Endothelial cell of umbilical vein (primary cell): ENCODE data around the gene IL1RL2.

Source experiments
- CTCF ChIP-seq, 2 donors: IDR thresholded peaks; 1 replicate in 1 of 2; 2 replicates in 1 of 2; pipeline ENCODE4 v1.5.1; 2011; ENCODE audit warnings: low read length in 2 of 2, mild to moderate bottlenecking in 2 of 2, moderate library complexity in 2 of 2, control low read depth in 1 of 2, inconsistent platforms in 1 of 2, low read depth in 1 of 2; ENCODE audit not compliant: insufficient read depth in 1 of 2; ENCODE audit errors: extremely low read depth in 1 of 2
- JUN ChIP-seq: IDR thresholded peaks from 2 replicates; pipeline ENCODE4 v1.6.1; 2011; ENCODE audit warnings: borderline replicate concordance, low read depth; ENCODE audit not compliant: insufficient read length, insufficient read depth
- POLR2AphosphoS5 ChIP-seq: IDR thresholded peaks from 2 replicates; pipeline ENCODE4 v1.6.1; 2012; ENCODE audit warnings: low read depth, mild to moderate bottlenecking, control low read depth, low read length, moderate library complexity; ENCODE audit not compliant: insufficient read depth

GRCh38 chr2:102139851-102140250, 47.0 kb upstream of the IL1RL2 start:
- TF ChIP-seq JUN (no peak), CTCF (IDR thresholded peaks at IDR 0.05; ENCODE audit: extremely low read depth in 1 of 2, insufficient read depth in 1 of 2, low read depth in 1 of 2, low read length in 2 of 2) (no peak), POLR2AphosphoS5 (no peak)
